Fibroblast of lung (primary cell): ENCODE measurements around the gene CNTN1.

Source experiments
- CTCF ChIP-seq, 2 donors: IDR thresholded peaks in 1 of 2; conservative IDR thresholded peaks in 1 of 2; 1 replicate in 1 of 2; 2 replicates in 1 of 2; pipeline ENCODE4 v1.5.1; 2011 to 2012; ENCODE audit warnings: low read length in 2 of 2, control low read depth in 1 of 2, inconsistent platforms in 1 of 2, low read depth in 1 of 2, mild to moderate bottlenecking in 1 of 2
- EZH2 ChIP-seq: IDR thresholded peaks from 2 replicates; pipeline ENCODE4 v1.5.1; 2012; ENCODE audit warnings: low read length, control low read depth, mild to moderate bottlenecking; ENCODE audit errors: missing control alignments

- TF ChIP-seq CTCF (conservative IDR thresholded peaks at IDR 0.05 in 1 of 2, IDR thresholded peaks at IDR 0.05 in 1 of 2; ENCODE audit: low read depth in 1 of 2, low read length in 2 of 2) (no peak), EZH2 (no peak)
Observed at GRCh38 chr12:40993158-40993557, 300.9 kb downstream of the CNTN1 start.
